Sciatic nerve (tissue), 2 donors: Measurements from ENCODE around the gene SERP2. TPM values are rescaled to one million over a fixed set of nuclear protein-coding genes. Genes with fewer than 3 reads are reported as not detected.
A peak's percentile ranks its signal among the peaks of the same experiment; 100 is the strongest.

ENCODE experiments used
- ATAC-seq: fragments of 200-7000 bp; cut with Tn5 transposase; one replicate; pipeline ENCODE4 v1.9.1; 2020; ENCODE audit warnings: mild to moderate bottlenecking, moderate library complexity
- DNase-seq: peaks from one replicate; pipeline ENCODE4 v3.0.0-alpha.2; 2020; ENCODE audit warnings: low spot score
- intact Hi-C: fragments of 100-400 bp; cut with DNase I; formaldehyde crosslinking; loops from one replicate; pipeline ENCODE4 v1.14.2; 2022
- total RNA-seq: library from RNA; stranded (reverse); fragmentation: NEBNext Ultra II Directional; extraction: Animal tissue kit (Norgen Biotek cat#: 25700); gene quantifications from one replicate; pipeline ENCODE4 v1.2.1, GENCODE V29; 2021
- donor health status: DM: no; HTN: no; CAD: no.
- donor health status: DM: no; HTN: no; CAD: no.

The SERP2 gene
- total RNA-seq, 1 donor from 2014 or later: 9.6 TPM

DNA sequence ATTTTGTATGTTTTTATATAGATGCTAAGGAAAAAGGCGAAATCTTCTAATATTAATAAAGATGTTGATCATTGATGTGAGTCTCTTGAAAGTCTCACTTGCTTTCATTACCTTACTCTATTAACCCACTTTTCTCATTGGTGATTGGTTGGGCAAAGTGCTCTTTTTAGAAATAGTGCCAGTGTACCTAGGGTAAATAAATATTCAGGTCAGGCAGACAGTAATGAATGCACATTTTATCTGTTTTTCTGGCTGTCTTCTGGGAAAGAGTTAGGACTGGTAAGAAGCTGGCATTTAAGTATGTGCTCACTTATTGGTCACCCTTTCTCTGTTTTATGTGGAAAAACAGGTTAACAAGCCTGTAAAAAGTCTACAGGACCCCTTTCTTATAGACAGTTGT, 11.2 kb downstream of the SERP2 start:
- DNase-seq (no peak), ATAC-seq (no peak)
- intact Hi-C loops: no loop called here

DNA sequence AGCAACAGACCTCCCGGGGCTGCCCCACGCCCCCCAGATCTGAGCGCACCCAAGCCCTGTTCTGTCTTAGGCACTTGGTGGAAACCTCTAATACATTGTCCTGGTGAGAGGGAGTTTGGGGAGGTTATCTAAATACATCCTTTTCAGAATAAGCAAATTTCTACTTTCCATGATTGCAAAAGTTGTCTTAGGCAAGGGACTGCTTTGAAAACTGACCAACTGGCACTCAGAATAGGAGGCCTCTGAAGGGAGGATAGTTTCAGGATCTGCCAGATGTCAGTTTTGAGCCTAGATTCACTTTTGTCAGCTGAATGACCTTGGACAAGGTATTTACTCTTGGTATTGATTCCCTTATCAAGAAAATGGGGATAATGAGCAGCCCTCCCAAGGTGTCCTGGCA, 11.8 kb downstream of the SERP2 start:
- ATAC-seq: peak; percentile 71
- intact Hi-C loops: no loop called here
- no peak for DNase-seq

DNA sequence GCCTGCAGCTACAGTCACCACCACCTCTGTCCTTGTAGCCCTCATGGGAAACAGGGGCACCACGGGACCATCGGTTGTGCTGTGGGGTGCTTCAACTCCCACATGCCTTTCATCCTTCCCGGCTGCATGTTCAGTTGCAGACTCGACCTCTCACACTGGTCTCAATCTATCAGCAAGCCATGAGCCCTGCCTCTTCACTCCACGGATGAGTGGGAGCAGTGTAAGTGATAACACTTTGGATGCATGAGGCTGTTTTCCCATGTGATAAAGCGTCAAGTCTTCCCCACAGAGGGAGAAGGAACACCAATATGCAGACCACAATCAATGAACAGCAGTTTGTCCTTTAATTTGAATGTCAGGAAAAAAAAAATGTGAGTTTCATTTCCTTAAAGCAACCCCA, 12.2 kb downstream of the SERP2 start:
- ATAC-seq (peak; percentile 8), DNase-seq (no peak)
- intact Hi-C loops: no loop called here

DNA sequence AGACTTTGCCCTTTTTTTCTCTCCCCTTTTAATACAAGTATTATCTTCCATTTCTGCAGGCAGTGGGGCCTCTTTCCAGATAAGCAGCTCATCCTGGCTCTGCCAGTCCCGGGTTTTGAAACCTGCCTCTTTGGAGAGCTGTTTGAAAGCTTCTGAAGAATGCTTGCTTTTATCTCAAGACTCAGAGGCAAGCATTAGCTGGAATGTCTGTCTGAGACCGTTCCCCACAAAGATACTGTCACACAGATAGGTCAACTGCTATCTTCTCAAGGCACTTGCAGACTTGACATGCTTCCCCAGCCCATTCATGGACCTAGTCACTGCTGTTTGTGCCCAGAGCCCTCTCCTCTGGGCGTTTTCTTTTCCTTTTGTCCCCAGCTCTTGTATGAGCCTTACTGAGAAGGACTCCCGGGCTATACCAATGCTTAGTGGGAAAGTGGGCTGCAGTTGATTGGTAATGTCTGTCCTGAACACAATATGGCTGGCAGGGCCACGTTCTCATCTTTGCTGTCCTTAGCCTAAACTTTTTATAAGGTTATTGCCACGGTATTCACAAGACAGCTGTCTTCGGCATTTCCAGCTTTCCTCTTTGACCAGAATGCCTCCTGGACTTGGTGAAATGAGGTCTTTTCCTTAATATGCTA, 13.4 kb downstream of the SERP2 start:
- DNase-seq (no peak), ATAC-seq (no peak)
- intact Hi-C loops: no loop called here

DNA sequence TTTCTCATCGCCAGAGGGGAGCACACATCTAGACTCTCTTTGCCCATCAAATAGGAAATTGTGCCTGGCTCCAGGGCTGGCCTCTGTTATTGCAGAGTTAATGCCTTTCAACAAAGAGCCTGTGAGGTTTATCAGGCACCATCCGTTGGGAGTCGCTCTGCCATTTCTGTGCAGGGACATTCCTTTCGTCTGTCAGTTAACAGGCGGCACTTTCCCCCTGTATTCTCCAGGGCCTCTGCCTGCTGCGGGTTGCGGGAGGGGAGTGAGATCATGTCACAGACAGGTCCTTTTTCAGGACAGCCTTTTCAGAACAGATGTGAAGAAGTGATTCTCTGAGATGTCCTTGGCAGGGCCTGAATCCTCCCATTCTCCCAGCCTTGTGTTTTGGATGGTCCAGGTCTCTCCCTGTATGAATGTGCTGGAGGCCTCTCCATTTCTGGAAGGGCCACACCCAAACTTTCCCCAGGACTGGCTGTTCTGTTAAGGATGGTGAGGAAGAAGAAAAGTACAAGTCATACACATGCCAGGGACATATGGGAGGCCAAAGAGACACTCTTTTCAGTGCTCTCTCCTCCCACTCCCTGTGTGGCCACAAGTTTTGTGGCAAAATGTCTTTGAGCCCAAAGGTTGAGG, 14.9 kb downstream of the SERP2 start:
- ATAC-seq (no peak), DNase-seq (no peak)
- intact Hi-C loops: no loop called here

DNA sequence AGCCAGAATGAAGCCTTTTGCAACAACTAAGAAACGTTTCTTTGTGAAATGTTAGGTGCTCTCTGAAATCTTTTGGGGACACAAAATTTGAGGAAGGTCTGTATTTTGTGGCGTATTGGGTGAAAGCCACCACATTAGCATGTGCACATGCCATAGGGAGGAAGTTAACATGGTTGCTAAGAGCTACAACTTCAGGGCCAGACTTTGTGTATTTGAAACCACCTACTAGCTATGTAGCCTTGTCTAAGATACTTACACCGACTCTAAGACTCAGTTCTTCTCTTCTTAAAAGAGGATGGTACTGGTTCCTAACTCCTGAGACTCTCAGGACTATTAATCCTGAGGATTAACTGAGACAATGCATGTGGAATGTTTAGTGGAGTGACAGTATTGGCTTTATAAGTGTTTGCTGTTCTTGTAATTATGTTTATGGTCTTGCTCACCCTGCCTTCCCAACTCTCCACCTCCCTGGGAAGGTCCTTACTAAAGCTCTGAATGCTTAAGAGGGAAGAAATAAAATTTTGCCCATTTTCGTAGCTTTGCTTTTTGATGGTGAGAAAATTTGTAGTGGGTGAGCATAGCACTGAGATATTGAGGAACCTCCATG, 15.5 kb downstream of the SERP2 start:
- DNase-seq (no peak), ATAC-seq (no peak)
- intact Hi-C loops: no loop called here

DNA sequence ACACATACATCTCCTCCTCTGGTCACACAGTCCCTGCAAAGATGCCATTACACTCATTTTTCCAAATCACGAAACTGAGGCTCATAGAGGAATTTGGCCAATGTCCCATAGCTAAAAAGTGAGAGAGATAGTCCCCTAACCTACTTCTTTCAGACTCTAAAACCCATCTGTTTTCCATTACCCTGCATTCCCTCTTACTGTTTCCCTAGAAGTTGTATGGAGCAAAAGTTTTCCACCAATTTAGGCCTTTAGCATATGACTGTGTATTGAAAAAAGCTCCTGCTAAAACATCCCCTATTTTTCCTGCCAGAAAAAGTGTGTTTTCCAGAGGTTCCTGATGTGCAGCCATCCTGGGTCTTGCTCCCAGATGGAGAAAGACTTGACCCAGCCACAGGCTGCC, 16.3 kb downstream of the SERP2 start:
- DNase-seq (no peak), ATAC-seq (no peak)
- intact Hi-C loops: no loop called here

DNA sequence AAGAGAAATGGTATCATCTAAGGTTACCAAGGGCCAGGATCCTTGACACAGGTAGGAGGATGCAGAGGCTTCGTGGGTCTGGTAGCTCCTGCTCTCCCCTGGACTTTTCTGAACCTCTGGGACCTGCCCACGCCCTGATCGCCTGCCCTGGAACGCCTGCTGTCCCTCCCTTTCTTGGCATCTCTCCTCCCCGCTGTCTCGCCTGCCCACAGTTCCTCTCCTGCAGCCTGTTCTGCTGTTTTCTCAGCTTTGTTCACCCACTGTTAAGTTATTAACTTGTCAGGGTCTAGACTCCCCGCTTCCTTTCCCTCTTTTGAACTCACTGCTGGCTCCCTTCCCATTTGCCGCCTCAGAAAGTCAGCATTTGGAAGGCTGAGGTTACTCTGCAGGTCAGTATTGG, 19.8 kb downstream of the SERP2 start:
- DNase-seq (no peak), ATAC-seq (no peak)
- intact Hi-C loops: no loop called here

DNA sequence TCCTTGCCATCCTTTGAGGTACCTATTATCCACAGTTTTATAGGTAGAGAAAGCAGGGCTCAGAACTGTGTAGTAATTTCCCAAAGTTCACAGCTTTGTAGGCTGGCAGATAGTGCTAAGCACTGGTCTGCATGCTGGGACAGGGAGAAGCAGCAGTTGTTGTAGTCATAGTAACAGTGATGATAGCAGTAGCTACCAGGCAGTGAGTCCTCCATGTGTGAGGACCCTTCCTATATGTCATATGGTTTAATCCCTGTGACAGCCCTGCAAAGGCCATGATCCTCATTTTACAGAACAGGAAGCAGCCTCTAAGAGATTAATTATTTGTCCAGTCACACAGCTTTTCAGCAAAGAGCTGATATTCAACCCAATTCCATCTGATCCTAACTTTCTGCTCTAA, 21.0 kb downstream of the SERP2 start:
- intact Hi-C loops: no loop called here
- DNase-seq (no peak), ATAC-seq (no peak)

DNA sequence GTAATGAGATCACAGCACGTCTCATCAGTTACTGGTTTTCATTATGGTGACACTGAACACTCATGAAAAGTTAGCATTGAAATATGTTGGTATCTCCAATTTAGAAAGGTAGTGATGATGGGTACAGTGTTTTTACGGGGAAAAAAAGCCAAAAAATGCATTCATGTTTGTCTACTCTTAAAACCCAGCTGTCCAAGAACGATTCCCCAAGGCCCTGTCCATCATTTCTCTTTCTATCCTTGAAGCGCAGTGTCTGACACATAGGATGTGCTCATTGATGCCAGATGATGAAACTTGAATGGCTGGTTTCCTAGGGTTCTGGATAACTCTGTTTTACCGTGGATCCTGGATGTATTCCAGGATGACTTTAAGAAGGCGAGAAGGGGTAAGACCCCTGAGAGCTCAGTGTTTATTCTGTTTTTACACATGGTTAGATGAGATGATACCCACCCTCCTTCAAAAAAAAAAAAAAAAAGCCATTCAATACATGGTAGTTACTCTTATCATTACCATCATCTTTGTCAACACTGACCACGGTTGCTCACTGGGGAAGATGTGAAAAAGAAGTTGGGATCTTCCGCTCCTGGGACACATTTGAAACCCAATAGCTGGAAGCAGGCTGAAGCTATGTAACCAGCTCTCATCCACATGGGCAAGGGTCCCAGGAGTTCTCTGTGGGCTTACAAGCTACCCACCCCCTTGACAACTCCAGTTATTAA, 22.5 kb downstream of the SERP2 start:
- intact Hi-C loops: no loop called here
- ATAC-seq (peak; percentile 5), DNase-seq (no peak)

DNA sequence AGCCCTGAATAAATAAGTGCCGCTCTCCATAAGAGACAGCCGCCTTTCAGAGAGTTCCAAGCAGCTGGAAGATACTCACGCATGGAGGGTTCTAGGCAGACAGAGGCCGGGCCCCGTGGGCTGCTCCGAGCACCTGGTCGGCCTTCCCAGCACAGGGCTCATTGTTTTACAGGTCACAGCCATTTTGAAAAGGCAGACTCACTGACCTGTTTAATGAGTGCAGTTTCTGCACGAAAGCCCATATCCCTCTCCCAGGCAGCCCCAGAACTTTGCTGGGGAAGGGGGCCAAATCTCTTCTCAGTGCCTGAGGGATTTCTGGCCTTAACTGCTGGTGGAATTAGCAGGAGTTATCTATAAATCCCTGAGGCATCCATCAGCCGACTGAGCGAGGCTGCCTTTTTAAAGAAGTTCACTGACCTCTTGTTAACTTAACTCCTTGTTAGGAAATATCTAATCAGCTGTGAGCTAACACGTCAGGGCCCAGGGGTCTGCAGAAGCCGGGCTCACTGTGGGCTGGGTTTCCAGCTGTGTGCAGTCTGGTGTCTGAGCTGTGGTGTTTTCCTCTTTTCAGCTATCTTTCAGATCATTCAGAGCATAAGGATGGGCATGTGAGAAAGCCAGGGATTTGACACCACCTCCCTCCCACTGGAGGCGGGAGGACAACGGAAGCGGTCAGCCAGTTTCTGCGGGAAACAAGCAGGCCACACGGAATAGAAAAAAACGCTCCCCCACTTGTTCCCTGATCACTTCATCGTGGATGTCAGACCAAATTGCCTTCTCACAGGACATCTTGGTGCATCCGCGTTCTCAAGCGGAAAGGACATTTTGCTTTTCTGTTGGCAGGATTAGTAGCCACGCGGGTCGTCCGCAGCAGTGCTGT, 23.3 kb downstream of the SERP2 start:
- DNase-seq (no peak), ATAC-seq (peak; percentile 91)
- intact Hi-C loops: no loop called here

DNA sequence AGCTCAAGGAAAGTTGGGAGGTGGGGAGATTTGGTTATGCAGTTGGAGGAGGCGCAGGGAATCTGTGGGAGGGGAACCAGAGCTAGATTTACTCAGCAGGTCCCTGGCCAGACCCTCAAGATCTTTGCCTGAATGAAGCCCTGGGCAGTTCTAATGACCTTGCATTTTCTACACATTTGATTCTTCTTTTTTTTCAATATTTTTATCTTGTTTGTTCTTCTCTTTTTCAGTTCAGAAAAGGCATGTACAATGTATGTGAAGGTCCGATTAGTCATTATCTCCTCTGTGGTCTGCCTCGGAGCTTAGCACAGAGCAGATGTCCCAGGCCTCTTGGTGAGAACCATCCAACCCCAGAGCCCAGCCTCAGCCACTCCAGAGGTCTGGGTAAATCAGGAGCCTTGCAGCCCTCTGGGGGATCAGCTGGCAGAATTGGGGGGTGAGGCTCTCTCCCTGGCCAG, 24.2 kb downstream of the SERP2 start:
- no peak for ATAC-seq
- DNase-seq: peak; percentile 48
- intact Hi-C loops: no loop called here

DNA sequence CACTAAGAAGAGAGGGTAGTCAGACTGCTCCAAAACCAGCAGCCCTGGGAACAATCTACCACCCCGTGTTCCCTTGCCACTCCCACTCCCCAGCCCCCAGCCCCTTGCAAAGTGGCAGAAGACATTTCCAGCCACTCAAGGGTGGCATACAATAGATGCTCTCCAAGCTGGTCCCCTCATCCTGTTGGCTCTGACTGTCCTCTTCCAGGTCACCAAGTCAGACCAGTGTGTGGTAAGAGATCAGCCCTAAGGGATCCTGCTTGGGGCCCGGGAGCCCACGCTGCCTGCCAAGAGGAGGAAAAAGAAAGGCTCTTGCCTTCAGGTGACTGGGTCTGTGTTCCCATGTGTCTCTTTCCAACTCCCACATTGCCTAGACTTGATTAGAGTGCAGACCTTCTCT, 25.0 kb downstream of the SERP2 start:
- DNase-seq (peak; percentile 33), ATAC-seq (no peak)
- intact Hi-C loops: no loop called here

DNA sequence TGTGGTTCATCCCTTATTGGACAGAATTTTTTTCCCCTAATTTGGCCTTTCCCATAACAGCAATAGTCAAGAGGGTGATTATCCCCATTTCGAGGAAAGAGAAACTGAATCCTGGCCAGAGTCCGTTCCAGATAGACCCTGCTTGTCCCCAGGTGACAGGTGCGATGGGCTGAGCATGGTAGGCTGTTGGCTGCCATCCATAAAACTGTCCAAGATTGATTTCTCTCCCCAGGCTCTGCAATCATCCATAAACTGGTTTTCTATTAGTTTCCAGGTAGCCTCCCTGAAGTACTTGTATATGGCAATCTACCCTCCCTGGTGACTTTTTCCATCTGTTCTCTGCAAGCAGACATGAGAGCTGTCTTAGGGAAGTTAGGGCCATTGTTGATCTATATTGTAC, 25.4 kb downstream of the SERP2 start:
- ATAC-seq (no peak), DNase-seq (peak; percentile 14)
- intact Hi-C loops: no loop called here

DNA sequence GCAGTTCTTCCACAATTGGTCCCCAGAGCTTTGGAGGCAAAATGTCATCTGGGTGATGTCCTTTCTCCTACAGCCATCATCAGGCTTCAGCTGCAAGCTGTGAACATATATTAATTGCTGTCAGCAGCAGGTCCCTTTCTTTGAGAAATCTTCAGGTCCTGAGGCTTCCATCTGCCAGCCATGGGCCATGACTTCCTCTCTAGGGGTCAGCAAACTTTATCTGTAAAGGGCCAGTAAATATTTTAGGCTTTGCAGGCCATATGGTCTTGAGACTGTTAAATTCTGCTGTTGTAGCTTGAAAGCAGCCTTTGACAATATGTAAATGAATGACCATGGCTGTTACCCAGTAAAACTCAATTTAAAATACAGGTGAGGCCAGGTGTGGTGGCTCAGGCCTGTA, 27.1 kb downstream of the SERP2 start:
- no peak for DNase-seq

DNA sequence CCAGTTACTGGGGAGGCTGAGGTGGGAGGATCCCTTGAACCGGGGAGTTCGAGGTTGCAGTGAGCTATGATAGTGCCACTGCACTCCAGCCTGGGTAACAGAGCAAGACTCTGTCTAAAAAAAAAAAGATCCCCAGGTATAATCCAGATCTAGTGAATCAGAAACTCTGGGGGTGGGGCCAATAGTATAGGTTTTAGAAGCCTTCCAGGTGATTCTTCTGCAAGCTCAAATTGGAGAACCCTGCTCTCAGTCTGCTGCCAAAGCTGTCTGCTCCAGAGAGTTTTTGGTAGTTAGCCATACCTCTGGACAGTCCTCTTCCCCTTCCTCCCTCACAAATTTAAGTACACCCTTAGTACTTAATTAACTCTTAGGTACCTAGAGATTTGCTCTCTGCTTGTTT, 28.0 kb downstream of the SERP2 start:
- ATAC-seq (no peak), DNase-seq (no peak)
- intact Hi-C loops: no loop called here

More for the DNA sequence above, 27.1 kb downstream of the SERP2 start:
- no peak for ATAC-seq
- intact Hi-C loops: no loop called here

DNA sequence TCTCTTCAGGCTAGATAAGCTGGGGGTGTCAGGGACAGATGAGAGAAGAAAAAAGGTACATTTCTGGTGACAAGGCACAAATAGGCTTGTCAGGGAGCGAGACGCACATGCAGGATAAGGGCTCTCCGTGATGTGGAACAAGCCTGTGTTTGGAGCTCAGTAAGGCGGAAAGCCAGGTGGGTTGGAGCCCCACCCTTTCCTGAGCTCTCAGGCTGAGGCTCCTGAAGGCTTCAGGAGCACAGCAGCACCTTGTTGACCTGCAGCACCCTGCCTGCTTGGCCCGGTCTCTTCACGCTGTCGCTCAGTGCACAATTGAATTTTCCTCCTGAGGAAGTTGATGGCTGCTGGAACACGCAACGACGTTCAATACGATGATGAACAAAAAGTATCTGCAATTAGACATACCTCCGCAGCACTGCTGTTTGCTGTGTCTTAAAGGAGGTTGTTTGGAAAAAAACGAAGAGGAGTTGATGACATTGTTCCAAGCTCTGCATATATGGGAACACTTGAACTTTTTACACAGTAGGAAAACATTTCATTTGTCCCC, 29.3 kb downstream of the SERP2 start:
- intact Hi-C loops: no loop called here
- DNase-seq (peak; percentile 36), ATAC-seq (no peak)

DNA sequence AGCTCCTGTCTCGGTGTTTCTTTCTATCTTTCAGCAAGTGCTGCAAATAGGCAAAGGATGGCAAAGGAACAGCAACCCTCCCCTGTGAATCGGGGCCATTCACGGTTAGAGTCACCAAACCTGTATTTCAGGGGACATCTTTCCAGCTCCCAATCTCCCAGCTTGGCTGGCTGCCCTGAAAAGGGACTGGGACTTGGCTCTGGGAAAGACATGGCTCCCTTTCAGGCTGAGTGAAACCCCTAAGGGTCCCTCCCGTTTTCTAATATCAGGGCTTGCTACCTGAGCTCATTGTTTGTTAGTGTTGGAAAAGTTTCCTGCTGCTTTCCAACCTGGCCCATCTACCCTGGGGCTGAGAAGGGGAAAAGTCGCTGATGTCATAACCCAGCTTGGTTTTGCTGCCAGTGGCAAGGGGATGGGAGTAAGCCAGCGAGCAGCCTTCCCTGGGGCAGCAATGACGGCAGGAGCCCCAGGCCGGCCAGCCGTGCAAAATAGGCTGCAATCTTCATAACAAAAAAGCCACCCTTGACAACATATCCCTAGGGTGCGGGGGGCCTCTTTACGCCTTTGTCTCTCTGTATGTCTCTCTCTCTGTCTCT, 29.9 kb downstream of the SERP2 start:
- intact Hi-C loops: no loop called here
- DNase-seq: peak; percentile 43
- peak; percentile 33 for ATAC-seq
